Upper lobe of left lung (tissue), 6 donors: ENCODE results near the gene RPL9. TPM values are rescaled to one million over a fixed set of nuclear protein-coding genes. Genes with fewer than 3 reads are reported as not detected.
A peak's percentile ranks its signal among the peaks of the same experiment; 100 is the strongest.
"Not testable (repeated sequence)": the region's sequence is repeated elsewhere in the genome, so short reads cannot be mapped to it uniquely, and the experiment has no call there.

Experiments
- ATAC-seq, 2 donors: fragments of 200-7000 bp; cut with Tn5 transposase; one replicate each; pipeline ENCODE4 v1.9.1; 2022; ENCODE audit warnings: mild to moderate bottlenecking in 2 of 2, moderate library complexity in 2 of 2; ENCODE audit not compliant: low FRiP score in 2 of 2
- DNase-seq, 2 donors: peaks; one replicate each; pipeline ENCODE4 v3.0.0-alpha.2; 2019 to 2020
- H3K27ac ChIP-seq, 4 donors: fragments of 200-600 bp; sonication (generic); one replicate each; pipeline ENCODE4 v1.5.1; 2016 to 2019
- H3K27me3 ChIP-seq, 4 donors: fragments of 200-600 bp; sonication (generic); one replicate each; pipeline ENCODE4 v1.5.1; 2017 to 2019
- H3K36me3 ChIP-seq, 4 donors: fragments of 200-600 bp; sonication (generic); one replicate each; pipeline ENCODE4 v1.5.1; 2016 to 2019
- H3K4me1 ChIP-seq, 4 donors: fragments of 200-600 bp; sonication (generic); one replicate each; pipeline ENCODE4 v1.5.1; 2018 to 2019
- H3K4me3 ChIP-seq, 4 donors: fragments of 200-600 bp; sonication (generic); one replicate each; pipeline ENCODE4 v1.5.1; 2017 to 2019; ENCODE audit warnings: mild to moderate bottlenecking in 2 of 4, moderate library complexity in 1 of 4
- H3K9me3 ChIP-seq, 4 donors: fragments of 200-600 bp; sonication (generic); one replicate each; pipeline ENCODE4 v1.5.1; 2018 to 2019
- CTCF ChIP-seq, 6 experiments: fragments of 450-650 bp in 4 of 6; fragments of 200-600 bp in 2 of 6; sonication (generic) in 2 of 6; IDR thresholded peaks; one replicate each; pipeline ENCODE4 v1.5.1; 2016 to 2019; ENCODE audit warnings: antibody characterized with exemption in 6 of 6
- EP300 ChIP-seq, 4 donors: sonication (generic); formaldehyde crosslinking; IDR thresholded peaks; one replicate each; pipeline ENCODE4 v1.5.1; 2017; ENCODE audit warnings: antibody characterized with exemption in 4 of 4, control low read depth in 2 of 4
- POLR2A ChIP-seq, 4 donors: fragments of 450-650 bp; IDR thresholded peaks; one replicate each; pipeline ENCODE4 v1.5.1; 2016 to 2017; ENCODE audit warnings: antibody characterized with exemption in 4 of 4, mild to moderate bottlenecking in 2 of 4
- POLR2AphosphoS5 ChIP-seq, 2 donors: sonication (generic); formaldehyde crosslinking; IDR thresholded peaks; one replicate each; pipeline ENCODE4 v1.5.1; 2017; ENCODE audit warnings: antibody characterized with exemption in 2 of 2
- WGBS, 2 donors: methylation state at CpG; one replicate each; pipeline ENCODE4 v1.1.5; 2017 to 2018; 5-methylcytosine and 5-hydroxymethylcytosine counted together
- total RNA-seq, 6 donors: library from RNA; depleted of rRNA in 4 of 6; stranded (reverse); fragments of >200 nt in 4 of 6; gene quantifications; one replicate each; pipeline versions ENCODE4 v1.1.0 to v1.2.1, GENCODE V29; 2016 to 2021
- donor health status: DM: no; HTN: no; CAD: no; lungs with moderate emphysema.
- donor health status: DM: no; HTN: yes; CAD: no; lungs with severe emphysema.

Gene RPL9
- total RNA-seq, 6 donors from 2014 or later = 743 to 2,200 (median 1,155) TPM

DNA sequence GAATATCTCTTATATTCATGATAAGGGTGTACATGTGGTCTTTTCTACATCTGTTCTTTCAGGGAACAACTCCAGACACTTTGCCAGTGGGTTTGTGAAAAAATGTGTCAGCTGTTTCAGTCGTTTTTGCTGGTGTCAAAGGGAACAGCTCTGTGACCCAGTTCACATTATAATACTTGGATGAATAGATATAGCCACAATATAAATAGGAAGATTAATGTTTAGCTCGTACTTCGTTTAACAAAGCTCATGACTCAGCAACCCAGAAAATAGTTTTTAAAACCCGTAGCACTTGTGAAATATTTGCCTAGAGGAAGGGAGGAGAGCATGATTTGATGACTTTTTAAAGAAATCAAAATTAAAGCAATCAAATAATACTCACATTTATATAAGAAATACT is 8.0 kb upstream of the RPL9 start:
- peaks cover 0 to 9% (median 2%) of the 10 kb centered on the region in 4 donors for H3K4me1 ChIP-seq
- H3K27ac ChIP-seq = no peak overlapping the region
- H3K9me3 ChIP-seq = no peaks in the 10 kb centered on the region
- 48 to 57% methylated on average over 4 of the region's 4 CpGs for WGBS, 2 donors
- no peak overlapping the region for H3K4me3 ChIP-seq
- no peaks in the 10 kb centered on the region for H3K27me3 ChIP-seq
- peaks cover 6 to 44% (median 16%) of the 10 kb centered on the region in 4 donors for H3K36me3 ChIP-seq
- no peak for DNase-seq
- TF ChIP-seq POLR2A (IDR thresholded peaks at IDR 0.05) = no peak
- TF ChIP-seq CTCF (IDR thresholded peaks at IDR 0.05) = no peak
- no peak for TF ChIP-seq POLR2AphosphoS5 (IDR thresholded peaks at IDR 0.05)
- no peak for ATAC-seq

DNA sequence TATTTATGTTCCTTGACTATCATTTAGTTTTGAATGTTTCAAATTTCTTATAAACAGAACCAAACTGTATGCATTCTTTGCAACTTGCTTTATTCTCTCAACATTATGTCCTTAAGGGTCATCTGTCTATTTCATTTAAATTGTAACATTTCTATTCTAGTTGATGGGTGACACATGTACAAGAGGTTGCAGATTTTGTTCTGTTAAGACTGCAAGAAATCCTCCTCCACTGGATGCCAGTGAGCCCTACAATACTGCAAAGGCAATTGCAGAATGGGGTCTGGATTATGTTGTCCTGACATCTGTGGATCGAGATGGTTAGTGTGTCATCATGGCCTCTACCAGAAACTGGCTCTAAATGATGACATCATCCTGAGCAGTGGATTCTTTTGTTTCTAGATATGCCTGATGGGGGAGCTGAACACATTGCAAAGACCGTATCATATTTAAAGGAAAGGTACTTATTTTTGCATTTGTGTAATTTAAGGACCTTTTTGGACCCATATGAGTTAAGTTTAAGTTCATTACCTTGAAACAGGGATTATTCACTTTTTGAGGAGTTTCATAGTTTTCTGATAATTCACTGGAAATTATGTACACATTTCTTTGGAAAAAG is 6.3 kb upstream of the RPL9 start:
- Histone ChIP-seq H3K27me3 (no peaks in the 10 kb centered on the region), H3K36me3 (peaks cover 6 to 46% (median 14%) of the 10 kb centered on the region in 4 donors), H3K9me3 (no peaks in the 10 kb centered on the region), H3K4me3 (no peak overlapping the region), H3K4me1 (peaks cover 1 to 11% (median 3%) of the 10 kb centered on the region in 4 donors), H3K27ac (no peak overlapping the region)
- no peak for TF ChIP-seq EP300 (IDR thresholded peaks at IDR 0.05)
- no peak for TF ChIP-seq POLR2AphosphoS5 (IDR thresholded peaks at IDR 0.05)
- TF ChIP-seq POLR2A (IDR thresholded peaks at IDR 0.05) = no peak
- TF ChIP-seq CTCF (IDR thresholded peaks at IDR 0.05) = no peak
- ATAC-seq (no peak), DNase-seq (no peak)
- WGBS, 2 donors = 47 to 64% methylated on average over 1 to 2 of the region's 2 CpGs

DNA sequence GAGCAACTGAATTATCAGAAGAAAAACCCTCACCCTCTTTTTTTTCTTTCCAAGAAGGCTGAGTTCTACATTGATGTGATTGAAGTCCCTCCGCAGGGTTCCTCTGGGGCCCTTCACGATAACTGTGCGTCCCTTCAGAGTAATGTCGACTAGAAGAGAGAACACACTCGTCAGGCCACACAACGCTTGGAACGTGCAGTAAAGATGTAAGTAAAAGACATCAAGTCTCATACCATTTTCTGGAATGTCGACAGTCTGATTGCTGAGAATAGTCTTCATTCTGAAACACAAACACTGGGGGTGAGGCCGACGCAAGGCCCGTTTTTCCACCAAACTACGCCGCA is 589 bp downstream of the RPL9 start:
- peaks cover 34 to 62% (median 45%) of the 10 kb centered on the region in 4 donors for H3K36me3 ChIP-seq
- not testable (repeated sequence) for H3K9me3 ChIP-seq, H3K27me3 ChIP-seq, DNase-seq
- peaks cover 25 to 40% (median 33%) of the 10 kb centered on the region in 4 donors for H3K4me1 ChIP-seq
- WGBS, 2 donors = 0% methylated on average over 7 to 13 of the region's 13 CpGs
- peak in 1 of 2 donors; percentile 1 for ATAC-seq
- peak overlapping the region; percentile 72 to 88 (median 80) for H3K4me3 ChIP-seq
- H3K27ac ChIP-seq = peak overlapping the region; percentile 90 to 97 (median 94)

DNA sequence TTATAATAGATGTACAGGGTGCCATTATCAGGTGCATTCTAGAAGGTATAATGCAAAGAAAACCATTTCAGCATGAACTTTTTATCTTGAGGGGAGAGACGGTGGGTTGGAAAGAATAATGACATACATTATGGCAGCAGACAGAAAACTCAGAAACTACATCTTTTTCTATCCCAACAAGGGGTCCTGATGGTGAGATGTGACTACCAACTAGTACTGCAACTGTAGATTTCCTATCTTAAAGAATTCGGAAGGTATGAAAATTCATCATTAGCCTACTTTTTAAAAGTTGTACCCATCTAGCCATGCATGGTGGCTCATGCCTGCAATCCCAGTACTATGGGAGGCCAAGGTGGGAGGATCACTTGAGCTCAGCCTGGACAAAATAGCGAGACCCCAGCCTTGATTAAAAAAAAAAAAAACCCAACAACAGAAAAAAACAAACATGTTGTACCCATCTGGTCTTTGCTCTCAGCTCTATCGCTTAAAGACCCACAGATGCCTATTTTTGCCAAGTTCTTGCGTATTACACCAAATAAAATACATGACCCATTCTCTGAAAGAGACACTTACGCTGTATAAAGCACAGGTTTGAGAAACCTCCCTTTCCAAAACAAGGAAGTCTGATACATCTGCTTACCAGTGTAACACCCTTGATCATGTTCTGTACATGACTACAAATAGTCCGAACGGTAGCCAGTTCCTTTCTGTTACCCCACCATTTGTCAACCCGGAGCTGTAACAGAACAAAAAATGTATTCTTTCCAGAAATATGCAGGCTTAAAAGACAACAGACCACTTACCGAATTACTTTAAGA is 1.6 kb downstream of the RPL9 start:
- H3K27ac ChIP-seq = peak overlapping the region in 3 of 4 donors; percentile 90 to 97 (median 92)
- peaks cover 25 to 40% (median 33%) of the 10 kb centered on the region in 4 donors for H3K4me1 ChIP-seq
- 63 to 65% methylated on average over 10 of the region's 10 CpGs for WGBS, 2 donors
- ATAC-seq (no peak), DNase-seq (no peak)
- no peaks in the 10 kb centered on the region for H3K9me3 ChIP-seq
- no peak for TF ChIP-seq EP300 (IDR thresholded peaks at IDR 0.05)
- no peak for TF ChIP-seq CTCF (IDR thresholded peaks at IDR 0.05)
- TF ChIP-seq POLR2A (IDR thresholded peaks at IDR 0.05) = no peak
- TF ChIP-seq POLR2AphosphoS5 (IDR thresholded peaks at IDR 0.05) = no peak
- H3K36me3 ChIP-seq = peaks cover 43 to 63% (median 52%) of the 10 kb centered on the region in 4 donors
- H3K27me3 ChIP-seq = no peaks in the 10 kb centered on the region
- peak overlapping the region; percentile 72 to 88 (median 80) for H3K4me3 ChIP-seq

- DNase-seq (no peak), ATAC-seq (no peak)
- Histone ChIP-seq H3K4me3 (no peak overlapping the region), H3K9me3 (no peaks in the 10 kb centered on the region), H3K27ac (no peak overlapping the region), H3K4me1 (peaks cover 25 to 40% (median 33%) of the 10 kb centered on the region in 4 donors), H3K36me3 (peaks cover 43 to 69% (median 58%) of the 10 kb centered on the region in 4 donors), H3K27me3 (no peaks in the 10 kb centered on the region)
- 93% methylated on average over 6 of the region's 6 CpGs for WGBS, 2 donors
- TF ChIP-seq CTCF (IDR thresholded peaks at IDR 0.05) = no peak
These were observed 3.2 kb downstream of the RPL9 start for GRCh38 chr4:39455486-39455885.
